Kidney (tissue), 14 donors: ENCODE data around the gene BCKDHB. TPM values are rescaled to one million over a fixed set of nuclear protein-coding genes. Genes with fewer than 3 reads are reported as not detected.

Experiments
- DNase-seq, 5 donors: peaks; one replicate each; pipeline ENCODE4 v3.0.0-alpha.2; 2013 to 2020
- FAIRE-seq: peaks from 2 replicates; lab custom pipeline; 2012; peaks lifted over from hg19 to GRCh38; lab: Jason Lieb, UNC
- H3K27ac ChIP-seq, 2 donors: one replicate each; pipeline ENCODE4 v1.7.0; 2013; ENCODE audit warnings: low read depth in 2 of 2, low read length in 2 of 2, inconsistent platforms in 1 of 2
- H3K27me3 ChIP-seq: one replicate; pipeline ENCODE4 v1.7.1; 2013; ENCODE audit warnings: low read length, inconsistent platforms; ENCODE audit not compliant: control insufficient read depth, insufficient read depth
- H3K36me3 ChIP-seq, 3 donors: one replicate each; pipeline versions ENCODE4 v1.7.0 to v1.7.1; 2013; ENCODE audit warnings: low read length in 3 of 3, control low read depth in 1 of 3, inconsistent platforms in 1 of 3; ENCODE audit not compliant: insufficient read depth in 3 of 3, control insufficient read depth in 2 of 3
- H3K4me1 ChIP-seq, 3 donors: one replicate each; pipeline versions ENCODE4 v1.7.0 to v1.7.1; 2013; ENCODE audit warnings: low read length in 3 of 3, inconsistent platforms in 1 of 3, low read depth in 1 of 3; ENCODE audit not compliant: control insufficient read depth in 2 of 3, insufficient read depth in 2 of 3
- H3K4me3 ChIP-seq, 3 donors: one replicate each; pipeline versions ENCODE4 v1.7.0 to v1.8.1; 2013; ENCODE audit warnings: low read length in 3 of 3, control low read depth in 1 of 3, inconsistent platforms in 1 of 3
- H3K9ac ChIP-seq, 3 donors: one replicate each; pipeline versions ENCODE4 v1.7.0 to v1.7.1; 2013; ENCODE audit warnings: low read length in 3 of 3, control low read depth in 1 of 3, inconsistent platforms in 1 of 3
- H3K9me3 ChIP-seq, 3 donors: one replicate each; pipeline versions ENCODE4 v1.7.0 to v1.7.1; 2013; ENCODE audit warnings: low read length in 3 of 3, control low read depth in 1 of 3, inconsistent platforms in 1 of 3; ENCODE audit not compliant: control insufficient read depth in 2 of 3, insufficient read depth in 1 of 3
- intact Hi-C: fragments of 100-400 bp; cut with DNase I; formaldehyde crosslinking; loops from one replicate; pipeline ENCODE4 v1.11.1; 2022
- polyA plus RNA-seq: library from polyadenylated mRNA; stranded (reverse); fragments of 350-450 nt; fragmentation: Illumina TruSeq; extraction: RNeasy Lipid Tissue Mini Kit (QIAGEN cat#74804); gene quantifications from one replicate; pipeline ENCODE4 v1.2.3, GENCODE V29; 2014; ENCODE audit warnings: low read depth, low replicate concordance; ENCODE audit not compliant: insufficient read depth
- total RNA-seq: library from RNA; stranded (reverse); fragmentation: NEBNext Ultra II Directional; extraction: Animal tissue kit (Norgen Biotek cat#: 25700); gene quantifications from one replicate; pipeline ENCODE4 v1.2.1, GENCODE V29; 2021
- TF ChIP-seq, protein P1 (sequence below): IDR thresholded peaks from 3 replicates; pipeline ENCODE4 v1.5.1; 2012; ENCODE audit warnings: mild to moderate bottlenecking, moderate library complexity, borderline replicate concordance; ENCODE audit not compliant: insufficient read depth; ENCODE audit errors: extremely low read depth
- donor health status: control.
- donor health status: control.
- donor health status: control.
- donor health status: control.
- donor health status: control.
- donor health status: DM: yes; HTN: yes; CAD: no.
- donor health status: Normal renal cell carcinoma (clear cell type).

BCKDHB gene
- total and polyA plus RNA-seq, 2 donors from 2014 or later, result 21.0 to 22.8 TPM

DNA sequence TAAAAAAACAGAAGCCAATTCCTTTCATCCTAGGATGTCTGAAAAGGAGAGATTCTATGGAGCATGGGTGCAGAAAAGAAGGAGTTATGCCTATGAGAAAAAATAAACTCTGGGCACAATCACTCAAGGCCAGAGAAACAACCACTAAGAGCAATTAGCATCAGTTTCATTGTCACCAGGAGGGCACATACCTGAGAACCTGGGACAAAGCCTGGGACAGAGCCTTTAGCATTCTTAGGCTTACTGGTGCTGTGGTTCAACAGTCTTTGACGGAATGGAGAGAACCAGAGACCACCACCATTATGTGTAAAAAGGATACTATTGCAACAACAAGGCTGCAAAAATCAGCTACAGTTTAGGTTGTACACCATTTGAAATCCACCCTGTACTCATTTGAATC lies 29.4 kb upstream of the BCKDHB start:
- H3K9me3 ChIP-seq, result peaks cover 0 to 5% (median 0%) of the 10 kb centered on the region in 3 donors
- no peak for FAIRE-seq
- no peaks in the 10 kb centered on the region for H3K27me3 ChIP-seq
- no peaks in the 10 kb centered on the region for H3K36me3 ChIP-seq
- intact Hi-C loops, result no loop called here
- DNase-seq, result no peak
- H3K4me3 ChIP-seq, result no peak overlapping the region
- no peak overlapping the region for H3K9ac ChIP-seq
- H3K4me1 ChIP-seq, result no peaks in the 10 kb centered on the region
- no peak overlapping the region for H3K27ac ChIP-seq
- TF ChIP-seq, protein P1, sequence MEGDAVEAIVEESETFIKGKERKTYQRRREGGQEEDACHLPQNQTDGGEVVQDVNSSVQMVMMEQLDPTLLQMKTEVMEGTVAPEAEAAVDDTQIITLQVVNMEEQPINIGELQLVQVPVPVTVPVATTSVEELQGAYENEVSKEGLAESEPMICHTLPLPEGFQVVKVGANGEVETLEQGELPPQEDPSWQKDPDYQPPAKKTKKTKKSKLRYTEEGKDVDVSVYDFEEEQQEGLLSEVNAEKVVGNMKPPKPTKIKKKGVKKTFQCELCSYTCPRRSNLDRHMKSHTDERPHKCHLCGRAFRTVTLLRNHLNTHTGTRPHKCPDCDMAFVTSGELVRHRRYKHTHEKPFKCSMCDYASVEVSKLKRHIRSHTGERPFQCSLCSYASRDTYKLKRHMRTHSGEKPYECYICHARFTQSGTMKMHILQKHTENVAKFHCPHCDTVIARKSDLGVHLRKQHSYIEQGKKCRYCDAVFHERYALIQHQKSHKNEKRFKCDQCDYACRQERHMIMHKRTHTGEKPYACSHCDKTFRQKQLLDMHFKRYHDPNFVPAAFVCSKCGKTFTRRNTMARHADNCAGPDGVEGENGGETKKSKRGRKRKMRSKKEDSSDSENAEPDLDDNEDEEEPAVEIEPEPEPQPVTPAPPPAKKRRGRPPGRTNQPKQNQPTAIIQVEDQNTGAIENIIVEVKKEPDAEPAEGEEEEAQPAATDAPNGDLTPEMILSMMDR, result no peak

DNA sequence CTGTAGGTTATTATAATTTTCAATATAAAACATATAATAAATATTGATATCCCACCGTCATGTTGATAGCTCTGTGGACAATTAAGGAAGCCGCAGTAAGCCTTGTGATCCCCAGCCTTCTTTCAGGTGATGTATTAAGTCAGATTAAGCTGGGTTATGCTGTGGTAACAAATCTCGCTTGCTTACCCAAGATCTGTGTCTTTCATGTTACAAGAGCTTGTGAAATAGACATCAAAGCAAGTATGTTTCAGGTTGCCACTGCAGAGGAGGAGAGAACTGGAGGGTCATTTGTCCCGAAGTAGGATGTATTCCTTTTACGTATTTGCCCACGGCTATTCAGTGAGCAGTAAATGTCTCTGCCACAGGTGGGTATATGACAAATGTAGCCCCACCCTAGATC lies 17.8 kb upstream of the BCKDHB start:
- FAIRE-seq, result no peak
- Histone ChIP-seq H3K4me1 (no peaks in the 10 kb centered on the region), H3K4me3 (no peak overlapping the region), H3K27me3 (no peaks in the 10 kb centered on the region), H3K27ac (no peak overlapping the region), H3K9ac (no peak overlapping the region), H3K36me3 (no peaks in the 10 kb centered on the region), H3K9me3 (no peaks in the 10 kb centered on the region)
- DNase-seq, result no peak
- intact Hi-C loops, result no loop called here
- TF ChIP-seq, protein P1, result no peak

DNA sequence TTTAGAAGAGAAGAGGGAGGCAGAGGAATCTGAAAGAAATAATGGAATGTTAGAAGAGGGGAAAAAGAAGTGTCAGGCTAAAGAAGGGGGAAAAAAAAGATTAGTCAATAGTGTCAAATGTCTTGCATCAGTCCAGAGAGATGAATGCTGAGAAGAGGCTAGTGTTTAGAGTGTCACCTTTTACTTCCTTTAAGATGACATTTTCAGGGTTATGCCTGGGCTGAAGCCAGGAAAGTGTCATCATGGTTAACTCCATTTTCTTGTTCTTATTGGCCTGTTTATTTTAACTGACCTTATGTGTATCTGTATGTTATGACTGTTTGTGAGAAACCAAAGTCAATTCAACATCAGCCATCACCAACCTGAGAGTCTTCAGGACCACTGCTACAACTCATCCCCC lies 15.0 kb upstream of the BCKDHB start:
- intact Hi-C loops, result no loop called here
- FAIRE-seq, result no peak
- no peak overlapping the region for H3K27ac ChIP-seq

More for the DNA sequence above, 15.0 kb upstream of the BCKDHB start:
- Histone ChIP-seq H3K9me3 (no peaks in the 10 kb centered on the region), H3K27me3 (no peaks in the 10 kb centered on the region), H3K9ac (no peak overlapping the region), H3K4me1 (no peaks in the 10 kb centered on the region), H3K4me3 (no peak overlapping the region), H3K36me3 (no peaks in the 10 kb centered on the region)
- DNase-seq, result no peak
- TF ChIP-seq, protein P1, result no peak
